ENCODE results near the gene SRSF9.

SRSF9 gene

DNA sequence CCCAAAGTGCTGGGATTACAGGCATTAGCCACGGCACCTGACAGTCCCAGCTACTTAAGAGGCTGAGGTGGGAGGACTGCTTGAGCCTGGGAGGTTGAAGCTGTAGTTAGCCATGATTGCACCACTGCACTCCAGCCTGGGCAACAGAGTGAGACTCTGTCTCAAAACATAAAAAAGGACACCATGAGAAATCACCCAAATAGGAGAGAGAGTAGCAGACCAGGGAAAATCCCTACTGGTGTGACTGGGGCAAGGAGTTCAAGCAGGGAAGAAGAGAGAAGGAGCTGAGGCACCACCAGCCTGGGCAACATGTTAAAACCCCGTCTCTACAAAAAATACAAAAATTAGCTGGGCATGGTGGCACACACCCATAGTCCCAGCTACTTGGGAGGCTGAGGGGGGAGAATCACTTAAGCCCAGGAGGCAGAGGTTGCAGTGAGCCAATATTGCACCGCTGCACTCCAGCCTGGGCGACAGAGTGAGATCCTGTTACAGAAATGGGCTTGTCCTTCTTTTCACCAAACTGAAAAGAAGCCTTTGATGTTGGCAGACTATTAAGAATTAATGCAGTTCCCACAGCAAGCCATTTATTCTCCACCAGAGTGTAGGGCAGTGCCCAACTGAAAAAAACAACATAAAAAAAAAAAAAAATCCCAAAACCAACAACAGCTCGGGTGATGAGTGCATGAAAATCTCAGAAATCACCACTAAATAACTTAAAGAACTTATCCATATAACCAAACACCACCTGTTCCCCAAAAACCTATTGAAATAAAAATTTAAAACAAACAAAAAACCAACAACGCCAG lies 4.5 kb upstream of the SRSF9 start:
- no peaks in the 10 kb centered on the region for H4K20me1 ChIP-seq (ENCODE audit: insufficient read depth, low read length)
- no peaks in the 10 kb centered on the region for H3K36me3 ChIP-seq (ENCODE audit: insufficient read depth, low read length)
- H3K4me3 ChIP-seq (ENCODE audit: low read depth, low read length, poor library complexity, severe bottlenecking): no peak overlapping the region
- peak overlapping the region; percentile 33 for H3K27ac ChIP-seq (ENCODE audit: low read depth, low read length, poor library complexity, severe bottlenecking)
- no peak overlapping the region for H3K4me2 ChIP-seq (ENCODE audit: low read length)
- no peak overlapping the region for H3K9ac ChIP-seq (ENCODE audit: low read length)
- peaks cover 57% of the 10 kb centered on the region for H3K4me1 ChIP-seq (ENCODE audit: insufficient read depth, low read length, severe bottlenecking)
- H2AFZ ChIP-seq (ENCODE audit: low read length): no peak overlapping the region
- no peaks in the 10 kb centered on the region for H3F3A ChIP-seq (ENCODE audit: insufficient read depth, low read length)
- peaks cover under 1% of the 10 kb centered on the region for H3K79me2 ChIP-seq (ENCODE audit: insufficient read depth, low read length)
- TF ChIP-seq EZH2 (IDR thresholded peaks at IDR 0.05; ENCODE audit: borderline replicate concordance, low read length): no peak
- TF ChIP-seq, protein P1, sequence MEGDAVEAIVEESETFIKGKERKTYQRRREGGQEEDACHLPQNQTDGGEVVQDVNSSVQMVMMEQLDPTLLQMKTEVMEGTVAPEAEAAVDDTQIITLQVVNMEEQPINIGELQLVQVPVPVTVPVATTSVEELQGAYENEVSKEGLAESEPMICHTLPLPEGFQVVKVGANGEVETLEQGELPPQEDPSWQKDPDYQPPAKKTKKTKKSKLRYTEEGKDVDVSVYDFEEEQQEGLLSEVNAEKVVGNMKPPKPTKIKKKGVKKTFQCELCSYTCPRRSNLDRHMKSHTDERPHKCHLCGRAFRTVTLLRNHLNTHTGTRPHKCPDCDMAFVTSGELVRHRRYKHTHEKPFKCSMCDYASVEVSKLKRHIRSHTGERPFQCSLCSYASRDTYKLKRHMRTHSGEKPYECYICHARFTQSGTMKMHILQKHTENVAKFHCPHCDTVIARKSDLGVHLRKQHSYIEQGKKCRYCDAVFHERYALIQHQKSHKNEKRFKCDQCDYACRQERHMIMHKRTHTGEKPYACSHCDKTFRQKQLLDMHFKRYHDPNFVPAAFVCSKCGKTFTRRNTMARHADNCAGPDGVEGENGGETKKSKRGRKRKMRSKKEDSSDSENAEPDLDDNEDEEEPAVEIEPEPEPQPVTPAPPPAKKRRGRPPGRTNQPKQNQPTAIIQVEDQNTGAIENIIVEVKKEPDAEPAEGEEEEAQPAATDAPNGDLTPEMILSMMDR (IDR thresholded peaks at IDR 0.05; ENCODE audit: low read length): no peak
- H3K9me3 ChIP-seq (ENCODE audit: low read length): no peaks in the 10 kb centered on the region
- H3K27me3 ChIP-seq (ENCODE audit: insufficient read depth, low read length): no peaks in the 10 kb centered on the region
- no peaks in the 10 kb centered on the region for H3K9me2 ChIP-seq (ENCODE audit: low read depth, low read length)

- TF ChIP-seq, protein P1 (IDR thresholded peaks at IDR 0.05; ENCODE audit: low read length): no peak
- TF ChIP-seq EZH2 (IDR thresholded peaks at IDR 0.05; ENCODE audit: borderline replicate concordance, low read length): no peak
- H3K4me3 ChIP-seq (ENCODE audit: low read depth, low read length, poor library complexity, severe bottlenecking): no peak overlapping the region
- no peaks in the 10 kb centered on the region for H3K9me3 ChIP-seq (ENCODE audit: low read length)
- H3K27me3 ChIP-seq (ENCODE audit: insufficient read depth, low read length): no peaks in the 10 kb centered on the region
- peaks cover 4% of the 10 kb centered on the region; the same call in 1 of the 2 replicates for H3K36me3 ChIP-seq (ENCODE audit: insufficient read depth, low read length)
- peak overlapping the region; percentile 11 for H3K27ac ChIP-seq (ENCODE audit: low read depth, low read length, poor library complexity, severe bottlenecking)
- H2AFZ ChIP-seq (ENCODE audit: low read length): no peak overlapping the region
- no peak overlapping the region for H3K9ac ChIP-seq (ENCODE audit: low read length)
- H3K4me1 ChIP-seq (ENCODE audit: insufficient read depth, low read length, severe bottlenecking): peaks cover 64% of the 10 kb centered on the region
- no peaks in the 10 kb centered on the region for H3K9me2 ChIP-seq (ENCODE audit: low read depth, low read length)
- peak overlapping the region; percentile 99; the same call in 1 of the 2 replicates for H3K4me2 ChIP-seq (ENCODE audit: low read length)
- H3K79me2 ChIP-seq (ENCODE audit: insufficient read depth, low read length): peaks cover 16% of the 10 kb centered on the region
- H4K20me1 ChIP-seq (ENCODE audit: insufficient read depth, low read length): no peaks in the 10 kb centered on the region
- no peaks in the 10 kb centered on the region for H3F3A ChIP-seq (ENCODE audit: insufficient read depth, low read length)
These were observed 3.0 kb upstream of the SRSF9 start for GRCh38 chr12:120472521-120472920.

GRCh38 chr12:120470150-120470784 lies 719 bp upstream of the SRSF9 start:
- Histone ChIP-seq H3K4me3 (ENCODE audit: low read depth, low read length, poor library complexity, severe bottlenecking) (peak overlapping the region; percentile 98), H4K20me1 (ENCODE audit: insufficient read depth, low read length) (0 out of 2 replicates have a peak, but pooled peaks cover 3% of the 10 kb centered on the region), H2AFZ (ENCODE audit: low read length) (peak overlapping the region; percentile 60; the same call in 1 of the 2 replicates), H3K4me1 (ENCODE audit: insufficient read depth, low read length, severe bottlenecking) (peaks cover 67% of the 10 kb centered on the region), H3K9me3 (ENCODE audit: low read length) (no peaks in the 10 kb centered on the region), H3K27ac (ENCODE audit: low read depth, low read length, poor library complexity, severe bottlenecking) (peak overlapping the region; percentile 87), H3K27me3 (ENCODE audit: insufficient read depth, low read length) (no peaks in the 10 kb centered on the region), H3K9ac (ENCODE audit: low read length) (peak overlapping the region; percentile 94), H3K36me3 (ENCODE audit: insufficient read depth, low read length) (peaks cover 27% of the 10 kb centered on the region), H3K4me2 (ENCODE audit: low read length) (peak overlapping the region; percentile 99), H3F3A (ENCODE audit: insufficient read depth, low read length) (no peaks in the 10 kb centered on the region), H3K79me2 (ENCODE audit: insufficient read depth, low read length) (peaks cover 38% of the 10 kb centered on the region), H3K9me2 (ENCODE audit: low read depth, low read length) (no peaks in the 10 kb centered on the region)
- TF ChIP-seq, protein P1 (IDR thresholded peaks at IDR 0.05; ENCODE audit: low read length): no peak
- TF ChIP-seq EZH2 (IDR thresholded peaks at IDR 0.05; ENCODE audit: borderline replicate concordance, low read length): no peak
